Neural cell (in vitro differentiated cells): Measurements from ENCODE around the gene NT5C2. TPM values are rescaled to one million over a fixed set of nuclear protein-coding genes. Genes with fewer than 3 reads are reported as not detected.

Source experiments
- H2AFZ ChIP-seq: fragments of 200-600, 300-800 bp; sonication (generic), shearing (Covaris generic); 2 replicates; pipeline ENCODE4 v1.6.0; 2014; ENCODE audit warnings: low read depth, mild to moderate bottlenecking, antibody characterized with exemption, low read length, moderate library complexity
- H3F3A ChIP-seq: fragments of 200-600 bp; shearing (Covaris generic); 2 replicates; pipeline ENCODE4 v1.6.1; 2016; ENCODE audit warnings: mild to moderate bottlenecking, moderate library complexity, mixed read lengths, antibody characterized with exemption, low read length; ENCODE audit not compliant: insufficient read depth, poor library complexity, severe bottlenecking
- H3K27ac ChIP-seq: fragments of 200-600, 300-800 bp; sonication (generic), shearing (Covaris generic); 2 replicates; pipeline ENCODE4 v1.5.1; 2014; ENCODE audit warnings: mild to moderate bottlenecking, low read length, moderate library complexity
- H3K27me3 ChIP-seq: fragments of 300-800, 200-600 bp; sonication (generic), shearing (Covaris generic); 2 replicates; pipeline ENCODE4 v1.6.0; 2014; ENCODE audit warnings: mild to moderate bottlenecking, low read depth, low read length, moderate library complexity; ENCODE audit not compliant: insufficient read depth
- H3K36me3 ChIP-seq: fragments of 300-800, 200-600 bp; sonication (generic), shearing (Covaris generic); 2 replicates; pipeline ENCODE4 v1.5.1; 2014; ENCODE audit warnings: mild to moderate bottlenecking, antibody characterized with exemption, low read length, moderate library complexity; ENCODE audit not compliant: insufficient read depth
- H3K4me2 ChIP-seq: fragments of 300-800, 200-600 bp; sonication (generic), shearing (Covaris generic); 2 replicates; pipeline ENCODE4 v1.6.0; 2014; ENCODE audit warnings: mild to moderate bottlenecking, low read length
- H3K4me3 ChIP-seq: fragments of 300-800, 200-600 bp; sonication (generic), shearing (Covaris generic); 2 replicates; pipeline ENCODE4 v1.5.1; 2014; ENCODE audit warnings: mild to moderate bottlenecking, low read length, moderate library complexity
- H3K79me2 ChIP-seq: fragments of 200-600 bp; shearing (Covaris generic); replicated peaks from 2 replicates; pipeline ENCODE4 v1.6.0; 2014; ENCODE audit warnings: mild to moderate bottlenecking, low read length, moderate library complexity; ENCODE audit not compliant: insufficient read depth
- H3K9ac ChIP-seq: fragments of 300-800, 200-600 bp; sonication (generic), shearing (Covaris generic); 2 replicates; pipeline ENCODE4 v1.6.1; 2016; ENCODE audit warnings: mild to moderate bottlenecking, low read length, mixed read lengths
- H3K9me2 ChIP-seq: fragments of 200-600 bp; shearing (Covaris generic); 2 replicates; pipeline ENCODE4 v1.6.1; 2016; ENCODE audit warnings: mild to moderate bottlenecking, low read length, mixed read lengths; ENCODE audit not compliant: insufficient read depth
- H3K9me3 ChIP-seq: fragments of 200-600, 300-800 bp; sonication (generic), shearing (Covaris generic); 2 replicates; pipeline ENCODE4 v1.6.1; 2016; ENCODE audit warnings: mild to moderate bottlenecking, mixed run types, low read length, moderate library complexity, mixed read lengths
- H4K20me1 ChIP-seq: fragments of 200-600 bp; shearing (Covaris generic); 2 replicates; pipeline ENCODE4 v1.6.1; 2016; ENCODE audit warnings: mild to moderate bottlenecking, mixed run types; ENCODE audit not compliant: insufficient read depth
- EP300 ChIP-seq: fragments of 450-650 bp; conservative IDR thresholded peaks from 2 replicates; pipeline ENCODE4 v1.6.1; 2014; ENCODE audit warnings: antibody characterized with exemption, mild to moderate bottlenecking, moderate library complexity; ENCODE audit not compliant: poor library complexity, severe bottlenecking
- EZH2 ChIP-seq: fragments of 200-600, 300-800 bp; shearing (Covaris generic), sonication (generic); IDR thresholded peaks from 2 replicates; pipeline ENCODE4 v1.6.1; 2014; ENCODE audit warnings: antibody characterized with exemption, low read length, borderline replicate concordance, mild to moderate bottlenecking; ENCODE audit not compliant: insufficient read depth, poor library complexity, severe bottlenecking
- MXI1 ChIP-seq: fragments of 450-650 bp; conservative IDR thresholded peaks from 2 replicates; pipeline ENCODE4 v1.6.1; 2014; ENCODE audit warnings: antibody characterized with exemption, mild to moderate bottlenecking; ENCODE audit not compliant: poor library complexity, severe bottlenecking
- POLR2AphosphoS5 ChIP-seq: IDR thresholded peaks from 2 replicates; pipeline ENCODE4 v1.6.1; 2012
- RAD21 ChIP-seq: fragments of 450-650 bp; conservative IDR thresholded peaks from 2 replicates; pipeline ENCODE4 v1.6.1; 2014; ENCODE audit warnings: antibody characterized with exemption, mild to moderate bottlenecking, moderate library complexity
- SMC3 ChIP-seq: fragments of 450-650 bp; conservative IDR thresholded peaks from 2 replicates; pipeline ENCODE4 v1.6.1; 2014; ENCODE audit warnings: antibody characterized with exemption, mild to moderate bottlenecking, moderate library complexity; ENCODE audit not compliant: poor library complexity
- TAF1 ChIP-seq: IDR thresholded peaks from 2 replicates; pipeline ENCODE4 v1.6.1; 2012; ENCODE audit warnings: low read depth
- polyA plus RNA-seq: library from polyadenylated mRNA; depleted of rRNA; stranded (reverse); fragments of >200 nt; gene quantifications from 2 replicates; pipeline ENCODE4 v1.2.3, GENCODE V29; 2014
- TF ChIP-seq, protein P1 (sequence below): fragments of 450-650 bp; IDR thresholded peaks from 2 replicates; pipeline ENCODE4 v1.5.1; 2014; ENCODE audit warnings: antibody characterized with exemption, mild to moderate bottlenecking, moderate library complexity; ENCODE audit not compliant: poor library complexity, severe bottlenecking
- TF ChIP-seq, protein P2 (sequence below): IDR thresholded peaks from 2 replicates; pipeline ENCODE4 v1.6.1; 2012; ENCODE audit warnings: borderline replicate concordance

The NT5C2 gene
- polyA plus RNA-seq, 1 donor from 2014 or later = 190 TPM

- H3K27me3 ChIP-seq = no peaks in the 10 kb centered on the region
- peaks cover 6% of the 10 kb centered on the region for H3K36me3 ChIP-seq
- H4K20me1 ChIP-seq = no peaks in the 10 kb centered on the region
- H3K4me3 ChIP-seq = no peak overlapping the region
- no peaks in the 10 kb centered on the region for H3F3A ChIP-seq
- no peaks in the 10 kb centered on the region for H3K9me2 ChIP-seq
- H3K27ac ChIP-seq = no peak overlapping the region
- TF ChIP-seq EZH2 (no peak), MXI1 (no peak), TAF1 (no peak), EP300 (no peak), POLR2AphosphoS5 (no peak), RAD21 (no peak), SMC3 (no peak)
- TF ChIP-seq, protein P1, sequence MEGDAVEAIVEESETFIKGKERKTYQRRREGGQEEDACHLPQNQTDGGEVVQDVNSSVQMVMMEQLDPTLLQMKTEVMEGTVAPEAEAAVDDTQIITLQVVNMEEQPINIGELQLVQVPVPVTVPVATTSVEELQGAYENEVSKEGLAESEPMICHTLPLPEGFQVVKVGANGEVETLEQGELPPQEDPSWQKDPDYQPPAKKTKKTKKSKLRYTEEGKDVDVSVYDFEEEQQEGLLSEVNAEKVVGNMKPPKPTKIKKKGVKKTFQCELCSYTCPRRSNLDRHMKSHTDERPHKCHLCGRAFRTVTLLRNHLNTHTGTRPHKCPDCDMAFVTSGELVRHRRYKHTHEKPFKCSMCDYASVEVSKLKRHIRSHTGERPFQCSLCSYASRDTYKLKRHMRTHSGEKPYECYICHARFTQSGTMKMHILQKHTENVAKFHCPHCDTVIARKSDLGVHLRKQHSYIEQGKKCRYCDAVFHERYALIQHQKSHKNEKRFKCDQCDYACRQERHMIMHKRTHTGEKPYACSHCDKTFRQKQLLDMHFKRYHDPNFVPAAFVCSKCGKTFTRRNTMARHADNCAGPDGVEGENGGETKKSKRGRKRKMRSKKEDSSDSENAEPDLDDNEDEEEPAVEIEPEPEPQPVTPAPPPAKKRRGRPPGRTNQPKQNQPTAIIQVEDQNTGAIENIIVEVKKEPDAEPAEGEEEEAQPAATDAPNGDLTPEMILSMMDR = no peak
- TF ChIP-seq, protein P2, sequence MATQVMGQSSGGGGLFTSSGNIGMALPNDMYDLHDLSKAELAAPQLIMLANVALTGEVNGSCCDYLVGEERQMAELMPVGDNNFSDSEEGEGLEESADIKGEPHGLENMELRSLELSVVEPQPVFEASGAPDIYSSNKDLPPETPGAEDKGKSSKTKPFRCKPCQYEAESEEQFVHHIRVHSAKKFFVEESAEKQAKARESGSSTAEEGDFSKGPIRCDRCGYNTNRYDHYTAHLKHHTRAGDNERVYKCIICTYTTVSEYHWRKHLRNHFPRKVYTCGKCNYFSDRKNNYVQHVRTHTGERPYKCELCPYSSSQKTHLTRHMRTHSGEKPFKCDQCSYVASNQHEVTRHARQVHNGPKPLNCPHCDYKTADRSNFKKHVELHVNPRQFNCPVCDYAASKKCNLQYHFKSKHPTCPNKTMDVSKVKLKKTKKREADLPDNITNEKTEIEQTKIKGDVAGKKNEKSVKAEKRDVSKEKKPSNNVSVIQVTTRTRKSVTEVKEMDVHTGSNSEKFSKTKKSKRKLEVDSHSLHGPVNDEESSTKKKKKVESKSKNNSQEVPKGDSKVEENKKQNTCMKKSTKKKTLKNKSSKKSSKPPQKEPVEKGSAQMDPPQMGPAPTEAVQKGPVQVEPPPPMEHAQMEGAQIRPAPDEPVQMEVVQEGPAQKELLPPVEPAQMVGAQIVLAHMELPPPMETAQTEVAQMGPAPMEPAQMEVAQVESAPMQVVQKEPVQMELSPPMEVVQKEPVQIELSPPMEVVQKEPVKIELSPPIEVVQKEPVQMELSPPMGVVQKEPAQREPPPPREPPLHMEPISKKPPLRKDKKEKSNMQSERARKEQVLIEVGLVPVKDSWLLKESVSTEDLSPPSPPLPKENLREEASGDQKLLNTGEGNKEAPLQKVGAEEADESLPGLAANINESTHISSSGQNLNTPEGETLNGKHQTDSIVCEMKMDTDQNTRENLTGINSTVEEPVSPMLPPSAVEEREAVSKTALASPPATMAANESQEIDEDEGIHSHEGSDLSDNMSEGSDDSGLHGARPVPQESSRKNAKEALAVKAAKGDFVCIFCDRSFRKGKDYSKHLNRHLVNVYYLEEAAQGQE = no peak
- no peaks in the 10 kb centered on the region for H3K9me3 ChIP-seq
- no peak overlapping the region for H3K9ac ChIP-seq
- no peak overlapping the region for H2AFZ ChIP-seq
- H3K79me2 ChIP-seq = no peaks in the 10 kb centered on the region
- no peak overlapping the region for H3K4me2 ChIP-seq
Measured at GRCh38 chr10:103079100-103079499, 114.0 kb downstream of the NT5C2 start.

- Histone ChIP-seq H3K36me3 (peaks cover 6% of the 10 kb centered on the region), H3K9me3 (no peaks in the 10 kb centered on the region), H3F3A (no peaks in the 10 kb centered on the region), H3K79me2 (no peaks in the 10 kb centered on the region), H2AFZ (no peak overlapping the region), H3K4me2 (no peak overlapping the region), H3K9me2 (no peaks in the 10 kb centered on the region), H3K4me3 (no peak overlapping the region), H3K27ac (no peak overlapping the region), H3K27me3 (no peaks in the 10 kb centered on the region), H4K20me1 (no peaks in the 10 kb centered on the region), H3K9ac (no peak overlapping the region)
- TF ChIP-seq RAD21 = no peak
- no peak for TF ChIP-seq POLR2AphosphoS5
- TF ChIP-seq MXI1 = no peak
- no peak for TF ChIP-seq EZH2
- TF ChIP-seq, protein P2 = no peak
Measured at GRCh38 chr10:103078676-103079075, 114.4 kb downstream of the NT5C2 start.
